ENCODE data around the gene MYL6.

- no peak for TF ChIP-seq REST (IDR thresholded peaks at IDR 0.05; ENCODE audit: borderline replicate concordance)
- no peak for TF ChIP-seq EP300 (conservative IDR thresholded peaks at IDR 0.05; ENCODE audit: poor library complexity, severe bottlenecking)
- TF ChIP-seq CTCF (IDR thresholded peaks at IDR 0.05; ENCODE audit: poor library complexity, severe bottlenecking), result no peak
- TF ChIP-seq POLR2AphosphoS5 (IDR thresholded peaks at IDR 0.05), result no peak
- TF ChIP-seq MXI1 (conservative IDR thresholded peaks at IDR 0.05; ENCODE audit: poor library complexity, severe bottlenecking), result no peak
- no peak for TF ChIP-seq RAD21 (conservative IDR thresholded peaks at IDR 0.05)
These were observed 14.7 kb downstream of the MYL6 start for GRCh38 chr12:56172839-56173238.
